ENCODE measurements around the gene MGMT.

The MGMT gene

GRCh38 chr10:129506101-129506797 is 39.2 kb downstream of the MGMT start:
- TF ChIP-seq CTCF (conservative IDR thresholded peaks at IDR 0.05): no peak
- H3K27ac ChIP-seq: no peak overlapping the region

GRCh38 chr10:129507216-129507889 is 40.3 kb downstream of the MGMT start:
- no peak overlapping the region for H3K27ac ChIP-seq
- TF ChIP-seq CTCF (conservative IDR thresholded peaks at IDR 0.05): no peak

- H3K27ac ChIP-seq: no peak overlapping the region
- no peak for TF ChIP-seq CTCF (conservative IDR thresholded peaks at IDR 0.05)
Measured at GRCh38 chr10:129509155-129509554, 42.1 kb downstream of the MGMT start.

GRCh38 chr10:129509835-129510234 is 42.8 kb downstream of the MGMT start:
- no peak for TF ChIP-seq CTCF (conservative IDR thresholded peaks at IDR 0.05)
- H3K27ac ChIP-seq: no peak overlapping the region

- no peak for TF ChIP-seq CTCF (conservative IDR thresholded peaks at IDR 0.05)
Measured at GRCh38 chr10:129511086-129511485, 44.0 kb downstream of the MGMT start.

GRCh38 chr10:129511758-129512157 is 44.7 kb downstream of the MGMT start:
- no peak for TF ChIP-seq CTCF (conservative IDR thresholded peaks at IDR 0.05)
- no peak overlapping the region for H3K27ac ChIP-seq

More at GRCh38 chr10:129511086-129511485, 44.0 kb downstream of the MGMT start:
- no peak overlapping the region for H3K27ac ChIP-seq

- no peak overlapping the region for H3K27ac ChIP-seq
- no peak; the same call in 1 of the 2 replicates for TF ChIP-seq CTCF (conservative IDR thresholded peaks at IDR 0.05)
Measured at GRCh38 chr10:129513312-129513711, 46.3 kb downstream of the MGMT start.

Measured in VCaP (cell line).